Mesothelial cell of epicardium (in vitro differentiated cells): ENCODE data around the gene CTLA4. TPM values are rescaled to one million over a fixed set of nuclear protein-coding genes. Genes with fewer than 3 reads are reported as not detected.

Source experiments
- DNase-seq, 2 experiments: peaks; one replicate each; pipeline ENCODE4 v3.0.0; 2021; ENCODE audit warnings: low spot score in 2 of 2; ENCODE audit not compliant: unreplicated experiment in 2 of 2
- H3K27ac Mint-ChIP-seq: 2 replicates; pipeline ENCODE4 v1.8.0; 2021; ENCODE audit warnings: mixed read lengths
- H3K27me3 Mint-ChIP-seq: 2 replicates; pipeline ENCODE4 v1.8.0; 2021; ENCODE audit warnings: low read depth, mixed read lengths
- H3K36me3 Mint-ChIP-seq: 2 replicates; pipeline ENCODE4 v1.8.0; 2021; ENCODE audit warnings: mixed read lengths
- H3K4me1 Mint-ChIP-seq: 2 replicates; pipeline ENCODE4 v1.8.0; 2021; ENCODE audit warnings: mixed read lengths
- H3K4me3 Mint-ChIP-seq: 2 replicates; pipeline ENCODE4 v1.8.0; 2021; ENCODE audit warnings: mild to moderate bottlenecking, moderate library complexity, mixed read lengths
- H3K9me3 Mint-ChIP-seq: 2 replicates; pipeline ENCODE4 v1.8.0; 2021; ENCODE audit warnings: mixed read lengths
- CTCF ChIP-seq: fragments of 200-600 bp; sonication (generic); IDR thresholded peaks from one replicate; pipeline ENCODE4 v1.5.0; 2021; ENCODE audit warnings: antibody characterized with exemption; ENCODE audit not compliant: unreplicated experiment
- total RNA-seq: library from RNA; stranded (reverse); gene quantifications from 3 replicates; pipeline ENCODE4 v1.2.1, GENCODE V29; 2021

The CTLA4 gene
- total RNA-seq, 1 donor from 2014 or later, result not detected

- no peak for DNase-seq
- no peak overlapping the region for H3K27ac Mint-ChIP-seq
- no peak overlapping the region for H3K4me3 Mint-ChIP-seq
Observed at GRCh38 chr2:203835420-203835819, 32.2 kb upstream of the CTLA4 start.

GRCh38 chr2:203835892-203836800 lies 31.4 kb upstream of the CTLA4 start:
- DNase-seq, result no peak
- no peaks in the 10 kb centered on the region for H3K36me3 Mint-ChIP-seq
- H3K4me1 Mint-ChIP-seq, result no peaks in the 10 kb centered on the region
- no peak for TF ChIP-seq CTCF
- no peak overlapping the region for H3K4me3 Mint-ChIP-seq
- no peaks in the 10 kb centered on the region for H3K9me3 Mint-ChIP-seq
- H3K27me3 Mint-ChIP-seq, result peaks cover 38% of the 10 kb centered on the region
- no peak overlapping the region for H3K27ac Mint-ChIP-seq

More at GRCh38 chr2:203835420-203835819, 32.2 kb upstream of the CTLA4 start:
- Mint-ChIP-seq H3K4me1 (no peaks in the 10 kb centered on the region), H3K9me3 (no peaks in the 10 kb centered on the region), H3K36me3 (no peaks in the 10 kb centered on the region), H3K27me3 (peaks cover 32% of the 10 kb centered on the region)
- no peak for TF ChIP-seq CTCF

GRCh38 chr2:203840655-203841205 lies 26.8 kb upstream of the CTLA4 start:
- H3K36me3 Mint-ChIP-seq, result no peaks in the 10 kb centered on the region
- H3K4me3 Mint-ChIP-seq, result no peak overlapping the region

GRCh38 chr2:203841654-203842053 lies 25.9 kb upstream of the CTLA4 start:
- Mint-ChIP-seq H3K9me3 (no peaks in the 10 kb centered on the region), H3K27me3 (peaks cover 43% of the 10 kb centered on the region), H3K4me3 (no peak overlapping the region), H3K27ac (no peak overlapping the region), H3K36me3 (no peaks in the 10 kb centered on the region), H3K4me1 (no peaks in the 10 kb centered on the region)
- no peak for DNase-seq
- TF ChIP-seq CTCF, result no peak

More at GRCh38 chr2:203840655-203841205, 26.8 kb upstream of the CTLA4 start:
- no peak overlapping the region for H3K27ac Mint-ChIP-seq
- no peak for DNase-seq
- no peaks in the 10 kb centered on the region for H3K4me1 Mint-ChIP-seq
- H3K9me3 Mint-ChIP-seq, result no peaks in the 10 kb centered on the region
- H3K27me3 Mint-ChIP-seq, result peaks cover 46% of the 10 kb centered on the region
- TF ChIP-seq CTCF, result no peak

GRCh38 chr2:203842373-203842772 lies 25.2 kb upstream of the CTLA4 start:
- Mint-ChIP-seq H3K4me1 (no peaks in the 10 kb centered on the region), H3K4me3 (no peak overlapping the region), H3K9me3 (no peaks in the 10 kb centered on the region), H3K27me3 (peaks cover 46% of the 10 kb centered on the region), H3K27ac (no peak overlapping the region), H3K36me3 (no peaks in the 10 kb centered on the region)
- no peak for DNase-seq
- no peak for TF ChIP-seq CTCF
